GM19023 (cell line): Measurements from ENCODE around the gene GCC2.
"Not testable (repeated sequence)": the region's sequence is repeated elsewhere in the genome, so short reads cannot be mapped to it uniquely, and the experiment has no call there.

Experiments
- ATAC-seq: cut with Tn5 transposase; IDR thresholded peaks from one replicate; pipeline ENCODE4 v1.9.1; 2021; ENCODE audit warnings: mild to moderate bottlenecking, moderate library complexity; ENCODE audit not compliant: unreplicated experiment

Gene GCC2

GRCh38 chr2:108514478-108514877 is 65.5 kb downstream of the GCC2 start:
- ATAC-seq: not testable (repeated sequence)

GRCh38 chr2:108524688-108525087 is 75.7 kb downstream of the GCC2 start:
- ATAC-seq: not testable (repeated sequence)

- not testable (repeated sequence) for ATAC-seq
Measured at GRCh38 chr2:108525258-108525657, 76.3 kb downstream of the GCC2 start.

GRCh38 chr2:108531674-108532055 is 82.7 kb downstream of the GCC2 start:
- ATAC-seq: no peak

GRCh38 chr2:108533832-108534583 is 85.0 kb downstream of the GCC2 start, which contains the start of gene LIMS1:
Gene LIMS1 (plus strand): TSS chr2:108534470. CDS start chr2:108534563, 93 bp downstream.
- peak; percentile 85 for ATAC-seq

GRCh38 chr2:108534584-108535356 is 85.8 kb downstream of the GCC2 start:
- peak; percentile 32 for ATAC-seq

GRCh38 chr2:108535357-108535631 is 86.3 kb downstream of the GCC2 start:
- no peak for ATAC-seq

- ATAC-seq: no peak
Measured at GRCh38 chr2:108536133-108536780, 87.3 kb downstream of the GCC2 start.

- ATAC-seq: no peak
Measured at GRCh38 chr2:108536911-108537310, 87.9 kb downstream of the GCC2 start.

GRCh38 chr2:108538000-108538625 is 89.1 kb downstream of the GCC2 start:
- no peak for ATAC-seq

GRCh38 chr2:108541451-108541850 is 92.4 kb downstream of the GCC2 start:
- ATAC-seq: no peak

GRCh38 chr2:108542071-108542470 is 93.1 kb downstream of the GCC2 start:
- ATAC-seq: no peak

GRCh38 chr2:108547606-108548005 is 98.6 kb downstream of the GCC2 start:
- no peak for ATAC-seq

GRCh38 chr2:108548208-108549003 is 99.4 kb downstream of the GCC2 start:
- ATAC-seq: no peak

GRCh38 chr2:108552566-108552965 is 103.6 kb downstream of the GCC2 start:
- ATAC-seq: no peak

GRCh38 chr2:108553209-108553919 is 104.4 kb downstream of the GCC2 start:
- no peak for ATAC-seq

- ATAC-seq: no peak
Measured at GRCh38 chr2:108554528-108554927, 105.5 kb downstream of the GCC2 start.

GRCh38 chr2:108555572-108555971 is 106.6 kb downstream of the GCC2 start:
- no peak for ATAC-seq

- not testable (repeated sequence) for ATAC-seq
Measured at GRCh38 chr2:108556581-108556980, 107.6 kb downstream of the GCC2 start.
